CD4-positive, alpha-beta T cell (primary cell): ENCODE measurements around the gene RUNX1. TPM values are rescaled to one million over a fixed set of nuclear protein-coding genes. Genes with fewer than 3 reads are reported as not detected.
A peak's percentile ranks its signal among the peaks of the same experiment; 100 is the strongest.

Experiments
- ATAC-seq: fragments of 200-7000 bp; cut with Tn5 transposase; one replicate; pipeline ENCODE4 v1.10.0; 2022; ENCODE audit warnings: mild to moderate bottlenecking; ENCODE audit not compliant: poor library complexity
- CTCF ChIA-PET: fragments of 350-600 bp; sonication (Branson Sonifier 250); formaldehyde crosslinking; loops from one replicate; lab custom pipeline; 2021; ENCODE audit warnings: antibody characterized with exemption, inconsistent platforms; lab: Charles Lee
- POLR2A ChIA-PET: fragments of 350-600 bp; sonication (Branson Sonifier 250); formaldehyde crosslinking; loops from one replicate; lab custom pipeline; 2021; ENCODE audit warnings: antibody characterized with exemption, inconsistent platforms; lab: Charles Lee
- DNase-seq, 14 experiments: peaks; one replicate each; pipeline ENCODE4 v3.0.0-alpha.2; 2013 to 2020; ENCODE audit warnings: mixed read lengths in 2 of 14
- H3K27ac ChIP-seq, 2 donors: one replicate each; pipeline versions ENCODE4 v1.5.1 to v1.7.0; 2013; ENCODE audit warnings: low read length in 2 of 2, low read depth in 1 of 2, mild to moderate bottlenecking in 1 of 2
- H3K27me3 ChIP-seq, 2 experiments: 1 replicate in 1 of 2; 2 replicates in 1 of 2; pipeline versions ENCODE4 v1.6.1 to v1.7.0; 2013; ENCODE audit warnings: low read length in 2 of 2, control low read depth in 1 of 2, mild to moderate bottlenecking in 1 of 2, moderate library complexity in 1 of 2; ENCODE audit not compliant: insufficient read depth in 2 of 2, control insufficient read depth in 1 of 2
- H3K36me3 ChIP-seq: one replicate; pipeline ENCODE4 v1.6.1; 2013; ENCODE audit warnings: low read length, control low read depth; ENCODE audit not compliant: insufficient read depth
- H3K4me1 ChIP-seq: one replicate; pipeline ENCODE4 v1.6.1; 2013; ENCODE audit warnings: low read length, control low read depth; ENCODE audit not compliant: insufficient read depth
- H3K4me3 ChIP-seq: one replicate; pipeline ENCODE4 v1.5.1; 2013; ENCODE audit warnings: mild to moderate bottlenecking, low read length, moderate library complexity
- H3K9me3 ChIP-seq, 2 experiments: 1 replicate in 1 of 2; 2 replicates in 1 of 2; pipeline versions ENCODE4 v1.6.1 to v1.7.0; 2013; ENCODE audit warnings: low read length in 2 of 2, mild to moderate bottlenecking in 2 of 2, control low read depth in 1 of 2, moderate library complexity in 1 of 2; ENCODE audit not compliant: control insufficient read depth in 1 of 2, insufficient read depth in 1 of 2
- H3K27ac Mint-ChIP-seq: one replicate; pipeline ENCODE4 v1.8.0; 2020; ENCODE audit warnings: mixed read lengths
- H3K27me3 Mint-ChIP-seq: one replicate; pipeline ENCODE4 v1.8.0; 2021; ENCODE audit warnings: mixed read lengths
- H3K36me3 Mint-ChIP-seq: one replicate; pipeline ENCODE4 v1.8.0; 2021; ENCODE audit warnings: low read depth, mixed read lengths
- H3K4me1 Mint-ChIP-seq: one replicate; pipeline ENCODE4 v1.8.0; 2021; ENCODE audit warnings: low read depth, mixed read lengths
- H3K4me3 Mint-ChIP-seq: one replicate; pipeline ENCODE4 v1.8.0; 2020; ENCODE audit warnings: mild to moderate bottlenecking, mixed read lengths
- H3K9me3 Mint-ChIP-seq: one replicate; pipeline ENCODE4 v1.8.0; 2020; ENCODE audit warnings: mixed read lengths
- intact Hi-C, 2 experiments: fragments of 100-400 bp; cut with DNase I in 1 of 2; cut with micrococcal nuclease in 1 of 2; formaldehyde crosslinking; loops; one replicate each; pipeline versions ENCODE4 v1.15.1 to v1.9.0; 2023 to 2025; cut with DNase I, micrococcal nuclease
- total RNA-seq, 174 experiments: library from RNA in 2 of 174; stranded (reverse) in 2 of 174; gene quantifications; one replicate each; pipeline ENCODE4 v1.2.3 and lab custom pipeline; 2021 to 2026
- TF ChIP-seq, protein P1 (sequence below): fragments of 200-600 bp; IDR thresholded peaks from one replicate; pipeline ENCODE4 v1.8.0; 2022; ENCODE audit warnings: antibody characterized with exemption, mild to moderate bottlenecking

RUNX1 gene
- total RNA-seq, 2 experiments from 2014 or later: 71.7 to 74.3 TPM

DNA sequence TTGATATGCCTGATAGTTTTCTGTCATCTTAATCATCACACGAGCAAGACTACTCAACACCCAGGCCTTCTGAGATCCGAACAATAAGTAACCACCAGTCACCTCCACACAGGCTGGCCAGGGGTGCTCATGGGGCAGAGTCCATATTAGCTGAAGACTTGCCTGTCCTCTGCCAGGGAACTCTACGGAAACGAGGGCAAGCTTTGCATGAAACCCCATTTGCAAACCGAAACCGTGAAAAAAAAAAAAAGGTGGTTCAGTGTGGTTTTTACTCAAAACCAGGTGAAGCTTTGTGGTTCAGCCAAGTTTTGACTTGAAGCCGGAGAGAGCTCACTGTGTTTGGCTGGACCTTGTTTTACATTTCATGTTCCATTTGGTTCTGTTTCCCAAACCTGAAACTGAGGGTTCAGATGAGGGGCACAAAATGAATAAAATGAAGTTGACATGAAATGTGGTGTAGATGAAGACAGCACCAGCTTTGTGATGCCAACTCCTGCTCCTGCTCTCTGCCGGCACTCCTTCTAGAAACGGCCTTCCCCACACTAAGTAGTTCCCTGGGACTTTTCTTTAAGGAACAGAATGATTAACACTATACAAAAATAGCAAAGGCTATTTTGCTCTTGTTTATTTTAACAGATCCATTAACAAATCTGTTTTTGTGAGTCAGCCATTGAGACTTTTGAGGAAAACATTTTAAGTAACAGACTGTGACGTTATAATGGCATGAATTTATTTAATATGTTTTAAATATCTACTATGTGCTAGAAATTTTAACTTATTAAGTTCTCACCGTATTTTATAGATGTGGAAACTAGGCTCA lies 74.7 kb downstream of the RUNX1 start:
- peaks cover 39% of the 10 kb centered on the region for H3K36me3 Mint-ChIP-seq
- intact Hi-C loops: loop anchor here (2.0 to 5.0 kb wide), 4 partner anchors 37 to 73 kb away; partner anchors contain the start of gene RUNX1 (in 2 of the 2)
- H3K27ac Mint-ChIP-seq: peak overlapping the region; percentile 92

DNA sequence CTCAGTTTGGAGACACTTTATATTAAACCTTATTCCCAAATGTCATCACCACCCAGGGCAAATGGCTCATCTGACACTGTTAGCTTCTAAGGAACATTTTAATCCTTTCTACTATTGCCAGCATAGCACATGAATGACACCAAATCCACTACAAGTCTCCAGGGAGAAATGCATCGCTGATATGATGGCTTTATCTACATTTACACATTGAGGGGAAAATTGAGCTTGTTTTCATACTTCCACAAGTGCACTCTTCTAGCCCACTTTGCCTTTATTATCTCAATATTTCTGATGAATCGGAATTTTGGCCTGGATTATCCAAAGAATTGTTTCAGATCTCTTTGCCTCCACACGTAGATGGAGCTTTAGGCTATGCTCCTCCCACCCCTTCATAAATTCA lies 75.4 kb downstream of the RUNX1 start:
- H3K27me3 Mint-ChIP-seq: no peaks in the 10 kb centered on the region
- H3K27me3 ChIP-seq: no peaks in the 10 kb centered on the region

More for the DNA sequence above, 74.7 kb downstream of the RUNX1 start:
- Histone ChIP-seq H3K27ac (peak overlapping the region; percentile 29 to 36), H3K4me3 (peak overlapping the region; percentile 25), H3K36me3 (peaks cover 3% of the 10 kb centered on the region), H3K4me1 (peaks cover 47% of the 10 kb centered on the region), H3K27me3 (no peaks in the 10 kb centered on the region), H3K9me3 (no peaks in the 10 kb centered on the region)
- peak; percentile 85 for ATAC-seq
- POLR2A ChIA-PET: interaction anchor here (0.7 to 4.0 kb wide), 20 partner anchors 9 to 164 kb away, joined by 3 to 36 read pairs (median 4); no protein-coding TSS in a partner anchor
- peaks cover 93% of the 10 kb centered on the region for H3K4me1 Mint-ChIP-seq
- DNase-seq: peak in 11 of 14 experiments; percentile 18 to 87 (median 38)
- H3K9me3 Mint-ChIP-seq: no peaks in the 10 kb centered on the region
- no peaks in the 10 kb centered on the region for H3K27me3 Mint-ChIP-seq
- H3K4me3 Mint-ChIP-seq: peak overlapping the region; percentile 88
- TF ChIP-seq, protein P1, sequence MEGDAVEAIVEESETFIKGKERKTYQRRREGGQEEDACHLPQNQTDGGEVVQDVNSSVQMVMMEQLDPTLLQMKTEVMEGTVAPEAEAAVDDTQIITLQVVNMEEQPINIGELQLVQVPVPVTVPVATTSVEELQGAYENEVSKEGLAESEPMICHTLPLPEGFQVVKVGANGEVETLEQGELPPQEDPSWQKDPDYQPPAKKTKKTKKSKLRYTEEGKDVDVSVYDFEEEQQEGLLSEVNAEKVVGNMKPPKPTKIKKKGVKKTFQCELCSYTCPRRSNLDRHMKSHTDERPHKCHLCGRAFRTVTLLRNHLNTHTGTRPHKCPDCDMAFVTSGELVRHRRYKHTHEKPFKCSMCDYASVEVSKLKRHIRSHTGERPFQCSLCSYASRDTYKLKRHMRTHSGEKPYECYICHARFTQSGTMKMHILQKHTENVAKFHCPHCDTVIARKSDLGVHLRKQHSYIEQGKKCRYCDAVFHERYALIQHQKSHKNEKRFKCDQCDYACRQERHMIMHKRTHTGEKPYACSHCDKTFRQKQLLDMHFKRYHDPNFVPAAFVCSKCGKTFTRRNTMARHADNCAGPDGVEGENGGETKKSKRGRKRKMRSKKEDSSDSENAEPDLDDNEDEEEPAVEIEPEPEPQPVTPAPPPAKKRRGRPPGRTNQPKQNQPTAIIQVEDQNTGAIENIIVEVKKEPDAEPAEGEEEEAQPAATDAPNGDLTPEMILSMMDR: no peak
- CTCF ChIA-PET: interaction anchor here (0.8 to 2.4 kb wide), 8 partner anchors 9 to 86 kb away, joined by 3 to 8 read pairs (median 5); no protein-coding TSS in a partner anchor

DNA sequence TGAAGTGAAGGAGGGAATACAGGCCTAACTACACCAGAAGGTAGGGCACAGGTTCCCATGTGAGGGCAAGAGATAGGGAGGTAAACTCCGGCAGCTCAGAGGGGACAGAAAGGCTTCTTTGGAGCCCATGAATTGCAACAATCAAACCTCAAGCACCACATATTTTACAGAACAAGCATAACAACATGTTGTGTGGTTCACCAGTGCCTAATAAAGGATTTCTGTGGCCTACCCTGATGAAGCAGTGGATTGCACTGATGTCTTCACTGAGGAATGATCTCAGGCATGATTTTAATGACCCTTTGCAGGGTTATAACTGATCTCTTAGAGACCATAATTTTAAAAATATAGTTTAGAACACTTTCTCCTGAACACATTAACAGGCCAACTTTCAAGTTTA lies 77.4 kb downstream of the RUNX1 start:
- Histone ChIP-seq H3K4me1 (peaks cover 74% of the 10 kb centered on the region), H3K36me3 (peaks cover 10% of the 10 kb centered on the region), H3K4me3 (no peak overlapping the region), H3K9me3 (no peaks in the 10 kb centered on the region), H3K27ac (no peak overlapping the region), H3K27me3 (no peaks in the 10 kb centered on the region)
- H3K4me3 Mint-ChIP-seq: no peak overlapping the region
- POLR2A ChIA-PET: interaction anchor here (0.6 to 2.1 kb wide), 2 partner anchors 36 to 38 kb away, joined by 4 to 5 read pairs; no protein-coding TSS in a partner anchor
- DNase-seq: no peak
- H3K27me3 Mint-ChIP-seq: no peaks in the 10 kb centered on the region
- H3K36me3 Mint-ChIP-seq: peaks cover 41% of the 10 kb centered on the region
- TF ChIP-seq, protein P1: no peak
- peak overlapping the region; percentile 86 for H3K27ac Mint-ChIP-seq
- intact Hi-C loops: loop anchor here (5.0 kb wide), 3 partner anchors 34 to 76 kb away; partner anchors contain the start of gene RUNX1 (in 2 of the 2)
- no peaks in the 10 kb centered on the region for H3K9me3 Mint-ChIP-seq
- no peak for ATAC-seq
- CTCF ChIA-PET: interaction anchor here (1.0 to 2.0 kb wide), 2 partner anchors 9 to 16 kb away, joined by 3 to 8 read pairs; no protein-coding TSS in a partner anchor
- H3K4me1 Mint-ChIP-seq: peaks cover 97% of the 10 kb centered on the region

More for the DNA sequence above, 75.4 kb downstream of the RUNX1 start:
- Mint-ChIP-seq H3K9me3 (no peaks in the 10 kb centered on the region), H3K27ac (peak overlapping the region; percentile 92), H3K4me1 (peaks cover 93% of the 10 kb centered on the region), H3K4me3 (peak overlapping the region; percentile 88), H3K36me3 (peaks cover 41% of the 10 kb centered on the region)
- CTCF ChIA-PET: interaction anchor here (0.8 to 1.9 kb wide), 5 partner anchors 9 to 86 kb away, joined by 3 to 6 read pairs (median 4); no protein-coding TSS in a partner anchor
- POLR2A ChIA-PET: interaction anchor here (0.9 to 4.0 kb wide), 20 partner anchors 10 to 165 kb away, joined by 3 to 36 read pairs (median 4); no protein-coding TSS in a partner anchor
- Histone ChIP-seq H3K36me3 (peaks cover 3% of the 10 kb centered on the region), H3K9me3 (no peaks in the 10 kb centered on the region), H3K4me1 (peaks cover 54% of the 10 kb centered on the region), H3K27ac (peak overlapping the region; percentile 29 to 36), H3K4me3 (peak overlapping the region; percentile 25)
- intact Hi-C loops: loop anchor here (2.0 to 5.0 kb wide), 4 partner anchors 36 to 74 kb away; partner anchors contain the start of gene RUNX1 (in 2 of the 2)
- DNase-seq (no peak), ATAC-seq (no peak)
- TF ChIP-seq, protein P1: no peak
